ENCODE measurements around the gene SIGMAR1.

Gene SIGMAR1

GRCh38 chr9:34591248-34591916 lies 46.2 kb downstream of the SIGMAR1 start:
- no peak overlapping the region for H3K4me3 ChIP-seq (ENCODE audit: low read depth, low read length)
- TF ChIP-seq CTCF (IDR thresholded peaks at IDR 0.05; ENCODE audit: low read depth, low read length) (peak; percentile 96), POLR2A (IDR thresholded peaks at IDR 0.05; ENCODE audit: extremely low read depth, insufficient read length) (no peak), MAX (IDR thresholded peaks at IDR 0.05; ENCODE audit: low read depth, low read length) (peak; percentile 71)
- peak; percentile 87 for DNase-seq (ENCODE audit: low read depth)

- H3K4me3 ChIP-seq (ENCODE audit: low read depth, low read length), result no peak overlapping the region
- no peak for TF ChIP-seq MYC (IDR thresholded peaks at IDR 0.05; ENCODE audit: low read depth, low read length)
- TF ChIP-seq CTCF (IDR thresholded peaks at IDR 0.05; ENCODE audit: low read depth, low read length), result no peak
- no peak for TF ChIP-seq MAX (IDR thresholded peaks at IDR 0.05; ENCODE audit: low read depth, low read length)
- TF ChIP-seq POLR2A (IDR thresholded peaks at IDR 0.05; ENCODE audit: extremely low read depth, insufficient read length), result no peak
- peak; percentile 43 for DNase-seq (ENCODE audit: low read depth)
Observed at GRCh38 chr9:34590381-34591247, 47.0 kb downstream of the SIGMAR1 start.

GRCh38 chr9:34589636-34590380 lies 47.8 kb downstream of the SIGMAR1 start, which contains the start of gene CNTFR:
Gene CNTFR (minus strand): TSS chr9:34589724. CDS start chr9:34568981, 20,743 bp downstream.
- TF ChIP-seq CTCF (IDR thresholded peaks at IDR 0.05; ENCODE audit: low read depth, low read length), result no peak
- no peak for TF ChIP-seq POLR2A (IDR thresholded peaks at IDR 0.05; ENCODE audit: extremely low read depth, insufficient read length)
- no peak for TF ChIP-seq MAX (IDR thresholded peaks at IDR 0.05; ENCODE audit: low read depth, low read length)
- TF ChIP-seq MYC (IDR thresholded peaks at IDR 0.05; ENCODE audit: low read depth, low read length), result no peak
- no peak within 1 kb of the TSS for H3K4me3 ChIP-seq (ENCODE audit: low read depth, low read length)
- DNase-seq (ENCODE audit: low read depth), result no peak

GRCh38 chr9:34588671-34589635 lies 48.6 kb downstream of the SIGMAR1 start:
- TF ChIP-seq MYC (IDR thresholded peaks at IDR 0.05; ENCODE audit: low read depth, low read length) (no peak), CTCF (IDR thresholded peaks at IDR 0.05; ENCODE audit: low read depth, low read length) (no peak), MAX (IDR thresholded peaks at IDR 0.05; ENCODE audit: low read depth, low read length) (no peak), POLR2A (IDR thresholded peaks at IDR 0.05; ENCODE audit: extremely low read depth, insufficient read length) (no peak)
- no peak overlapping the region for H3K4me3 ChIP-seq (ENCODE audit: low read depth, low read length)
- peak; percentile 38 for DNase-seq (ENCODE audit: low read depth)

- H3K4me3 ChIP-seq (ENCODE audit: low read depth, low read length), result no peak overlapping the region
- no peak for DNase-seq (ENCODE audit: low read depth)
- TF ChIP-seq MYC (IDR thresholded peaks at IDR 0.05; ENCODE audit: low read depth, low read length) (no peak), MAX (IDR thresholded peaks at IDR 0.05; ENCODE audit: low read depth, low read length) (no peak), CTCF (IDR thresholded peaks at IDR 0.05; ENCODE audit: low read depth, low read length) (no peak), POLR2A (IDR thresholded peaks at IDR 0.05; ENCODE audit: extremely low read depth, insufficient read length) (no peak)
Observed at GRCh38 chr9:34587271-34587670, 50.3 kb downstream of the SIGMAR1 start.
